Breast epithelium (tissue), 3 donors: ENCODE measurements around the gene METTL16.

Experiments used
- POLR2A ChIP-seq: fragments of 450-650 bp; IDR thresholded peaks from one replicate; pipeline ENCODE4 v1.6.1; 2016; ENCODE audit warnings: antibody characterized with exemption, mild to moderate bottlenecking, moderate library complexity
- POLR2AphosphoS5 ChIP-seq, 3 donors: sonication (generic); formaldehyde crosslinking; IDR thresholded peaks; one replicate each; pipeline ENCODE4 v1.6.1; 2017; ENCODE audit warnings: antibody characterized with exemption in 3 of 3
- TF ChIP-seq, protein P1 (sequence below), 3 donors: fragments of 450-650 bp; IDR thresholded peaks; one replicate each; pipeline ENCODE4 v1.5.1; 2016 to 2017; ENCODE audit warnings: antibody characterized with exemption in 3 of 3, mild to moderate bottlenecking in 3 of 3, moderate library complexity in 3 of 3

DNA sequence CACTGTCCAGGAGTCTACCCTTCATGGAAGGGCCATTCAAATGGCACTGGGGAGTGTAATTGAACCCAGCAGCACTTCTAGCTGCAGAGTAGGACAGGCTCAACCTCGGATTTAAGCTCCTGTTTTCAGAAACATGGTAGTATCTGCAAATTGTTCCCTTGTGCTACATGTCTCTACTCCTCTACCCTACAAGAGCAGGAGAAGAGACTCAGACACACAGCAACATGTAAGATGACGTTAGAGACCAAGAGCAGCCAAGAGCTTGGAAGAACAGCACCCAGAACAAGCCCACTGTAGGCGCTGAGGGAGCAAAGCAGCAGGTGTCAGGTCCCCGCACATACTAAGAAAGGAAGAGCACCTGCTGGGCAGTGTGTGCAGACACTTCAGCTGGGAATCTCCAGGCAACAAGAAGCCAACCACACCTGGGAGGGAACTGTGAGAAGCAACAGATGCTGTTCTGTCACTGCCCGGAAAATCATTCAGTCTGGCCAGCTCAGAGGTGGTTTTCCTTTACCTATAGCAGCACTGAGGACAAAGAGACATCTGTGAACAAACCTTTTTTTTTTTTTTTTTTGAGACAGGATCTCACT, 75.3 kb downstream of the METTL16 start:
- TF ChIP-seq, protein P1, sequence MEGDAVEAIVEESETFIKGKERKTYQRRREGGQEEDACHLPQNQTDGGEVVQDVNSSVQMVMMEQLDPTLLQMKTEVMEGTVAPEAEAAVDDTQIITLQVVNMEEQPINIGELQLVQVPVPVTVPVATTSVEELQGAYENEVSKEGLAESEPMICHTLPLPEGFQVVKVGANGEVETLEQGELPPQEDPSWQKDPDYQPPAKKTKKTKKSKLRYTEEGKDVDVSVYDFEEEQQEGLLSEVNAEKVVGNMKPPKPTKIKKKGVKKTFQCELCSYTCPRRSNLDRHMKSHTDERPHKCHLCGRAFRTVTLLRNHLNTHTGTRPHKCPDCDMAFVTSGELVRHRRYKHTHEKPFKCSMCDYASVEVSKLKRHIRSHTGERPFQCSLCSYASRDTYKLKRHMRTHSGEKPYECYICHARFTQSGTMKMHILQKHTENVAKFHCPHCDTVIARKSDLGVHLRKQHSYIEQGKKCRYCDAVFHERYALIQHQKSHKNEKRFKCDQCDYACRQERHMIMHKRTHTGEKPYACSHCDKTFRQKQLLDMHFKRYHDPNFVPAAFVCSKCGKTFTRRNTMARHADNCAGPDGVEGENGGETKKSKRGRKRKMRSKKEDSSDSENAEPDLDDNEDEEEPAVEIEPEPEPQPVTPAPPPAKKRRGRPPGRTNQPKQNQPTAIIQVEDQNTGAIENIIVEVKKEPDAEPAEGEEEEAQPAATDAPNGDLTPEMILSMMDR (IDR thresholded peaks at IDR 0.05) = no peak
- TF ChIP-seq POLR2AphosphoS5 (IDR thresholded peaks at IDR 0.05) (no peak), POLR2A (no peak)
